Neural progenitor cell (in vitro differentiated cells): Measurements from ENCODE around the gene LIG4. TPM values are rescaled to one million over a fixed set of nuclear protein-coding genes. Genes with fewer than 3 reads are reported as not detected.

Source experiments
- DNase-seq: peaks from one replicate; pipeline ENCODE4 v3.0.0-alpha.2; 2016; ENCODE audit warnings: low spot score
- H2AFZ ChIP-seq: fragments of 200-600 bp; sonication (generic); replicated peaks from 2 replicates; pipeline ENCODE4 v1.6.1; 2016; ENCODE audit warnings: antibody characterized with exemption
- H3F3A ChIP-seq: fragments of 200-600 bp; sonication (generic); 2 replicates; pipeline ENCODE4 v1.6.1; 2016; ENCODE audit warnings: antibody characterized with exemption, low read depth
- H3K27ac ChIP-seq: fragments of 200-600 bp; sonication (generic); 2 replicates; pipeline ENCODE4 v1.5.1; 2016; ENCODE audit warnings: mild to moderate bottlenecking
- H3K27me3 ChIP-seq: fragments of 200-600 bp; sonication (generic); 2 replicates; pipeline ENCODE4 v1.6.1; 2016; ENCODE audit warnings: mild to moderate bottlenecking, moderate library complexity
- H3K36me3 ChIP-seq: fragments of 200-600 bp; sonication (generic); 2 replicates; pipeline ENCODE4 v1.5.1; 2016
- H3K4me1 ChIP-seq: fragments of 200-600 bp; sonication (generic); 2 replicates; pipeline ENCODE4 v1.6.1; 2016; ENCODE audit warnings: mixed run types
- H3K4me2 ChIP-seq: fragments of 200-600 bp; sonication (generic); 2 replicates; pipeline ENCODE4 v1.6.1; 2016
- H3K4me3 ChIP-seq: fragments of 200-600 bp; sonication (generic); 2 replicates; pipeline ENCODE4 v1.5.1; 2016
- H3K79me2 ChIP-seq: fragments of 200-600 bp; sonication (generic); 2 replicates; pipeline ENCODE4 v1.6.1; 2016; ENCODE audit warnings: low read depth
- H3K9ac ChIP-seq: fragments of 200-600 bp; sonication (generic); 2 replicates; pipeline ENCODE4 v1.6.1; 2016
- H3K9me3 ChIP-seq: fragments of 200-600 bp; sonication (generic); 2 replicates; pipeline ENCODE4 v1.5.1; 2016; ENCODE audit warnings: low read depth
- H4K20me1 ChIP-seq: fragments of 200-600 bp; sonication (generic); 2 replicates; pipeline ENCODE4 v1.6.1; 2016; ENCODE audit warnings: low read depth
- H3K27ac Mint-ChIP-seq: 3 replicates; pipeline ENCODE4 v1.8.0; 2021; ENCODE audit warnings: mixed read lengths
- H3K27me3 Mint-ChIP-seq: 2 replicates; pipeline ENCODE4 v1.8.0; 2022; ENCODE audit warnings: low read depth, mild to moderate bottlenecking, inconsistent platforms, moderate library complexity, mixed read lengths; ENCODE audit not compliant: insufficient read depth
- H3K36me3 Mint-ChIP-seq: 3 replicates; pipeline ENCODE4 v1.8.0; 2021; ENCODE audit warnings: mixed read lengths
- H3K4me1 Mint-ChIP-seq: 3 replicates; pipeline ENCODE4 v1.8.0; 2021; ENCODE audit warnings: mixed read lengths
- H3K4me3 Mint-ChIP-seq: 3 replicates; pipeline ENCODE4 v1.8.0; 2021; ENCODE audit warnings: mild to moderate bottlenecking, moderate library complexity, mixed read lengths
- H3K9me3 Mint-ChIP-seq: 3 replicates; pipeline ENCODE4 v1.8.0; 2020; ENCODE audit warnings: mixed read lengths
- CTCF ChIP-seq: fragments of 200-600 bp; sonication (generic); IDR thresholded peaks from 2 replicates; pipeline ENCODE4 v1.5.1; 2017; ENCODE audit warnings: antibody characterized with exemption, mild to moderate bottlenecking
- EZH2 ChIP-seq: fragments of 200-600 bp; sonication (generic); IDR thresholded peaks from 2 replicates; pipeline ENCODE4 v1.6.1; 2017; ENCODE audit warnings: antibody characterized with exemption, mild to moderate bottlenecking, moderate library complexity
- EZH2phosphoT487 ChIP-seq: fragments of 200-600 bp; sonication (generic); IDR thresholded peaks from 2 replicates; pipeline ENCODE4 v1.6.1; 2017; ENCODE audit warnings: antibody characterized with exemption
- total RNA-seq: library from RNA; depleted of rRNA; stranded (reverse); fragments of >200 nt; gene quantifications from 2 replicates; pipeline ENCODE4 v1.2.3, GENCODE V29; 2015; ENCODE audit warnings: low replicate concordance

The LIG4 gene
- total RNA-seq, 1 donor from 2014 or later: 16.3 TPM

DNA sequence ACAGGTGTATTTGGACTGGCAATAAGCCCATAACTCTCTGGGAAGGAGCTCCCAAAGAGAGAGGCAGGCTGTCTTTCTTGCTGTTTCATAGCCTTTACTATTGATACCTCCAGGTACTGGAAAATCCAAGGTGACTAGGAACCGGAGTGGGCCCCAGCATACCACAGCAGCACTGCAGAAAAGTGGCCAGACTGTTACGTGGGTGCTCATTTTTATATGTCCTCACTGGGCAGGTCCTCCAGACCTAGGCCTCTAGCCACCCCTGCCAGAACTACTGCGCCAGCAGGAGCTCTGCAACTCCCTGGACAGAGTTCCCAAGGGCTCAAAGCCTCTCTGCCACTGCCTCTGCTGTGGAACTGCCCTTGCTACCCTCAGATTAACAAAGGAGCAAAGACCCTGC lies 46.4 kb downstream of the LIG4 start:
- DNase-seq: no peak
- Histone ChIP-seq H3K79me2 (no peaks in the 10 kb centered on the region), H3K4me3 (no peak overlapping the region), H3K4me2 (no peak overlapping the region), H3K36me3 (no peaks in the 10 kb centered on the region), H3K27me3 (no peaks in the 10 kb centered on the region), H3K9ac (no peak overlapping the region), H2AFZ (no peak overlapping the region), H4K20me1 (no peaks in the 10 kb centered on the region), H3K9me3 (no peaks in the 10 kb centered on the region), H3F3A (no peaks in the 10 kb centered on the region), H3K4me1 (no peaks in the 10 kb centered on the region), H3K27ac (no peak overlapping the region)
- no peak for TF ChIP-seq CTCF
- TF ChIP-seq EZH2: no peak
- no peak for TF ChIP-seq EZH2phosphoT487
- Mint-ChIP-seq H3K4me1 (peaks cover 3% of the 10 kb centered on the region), H3K27ac (no peak overlapping the region), H3K36me3 (no peaks in the 10 kb centered on the region), H3K4me3 (no peak overlapping the region), H3K27me3 (peaks cover under 1% of the 10 kb centered on the region), H3K9me3 (peaks cover 23% of the 10 kb centered on the region)

DNA sequence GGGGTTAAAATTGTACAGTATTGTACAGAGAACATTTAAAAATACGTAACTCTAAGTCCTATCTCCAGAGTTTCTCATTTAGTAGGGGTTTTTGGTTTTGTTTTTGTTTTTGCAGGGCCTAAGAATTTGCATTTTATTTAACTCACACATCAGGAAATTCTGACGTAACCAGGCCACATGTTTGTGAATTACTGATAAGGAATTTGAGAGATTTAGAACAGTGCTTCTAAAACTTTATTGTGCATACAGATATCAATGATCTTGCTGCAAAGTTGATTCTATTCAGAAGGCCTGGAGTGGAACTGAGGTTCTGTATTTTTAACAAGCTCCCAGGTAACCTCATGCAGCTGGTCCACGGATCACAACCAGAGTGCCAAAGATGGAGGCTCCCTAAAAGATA lies 49.3 kb downstream of the LIG4 start:
- Histone ChIP-seq H3K79me2 (no peaks in the 10 kb centered on the region), H2AFZ (no peak overlapping the region), H4K20me1 (no peaks in the 10 kb centered on the region), H3K9ac (no peak overlapping the region), H3K4me2 (no peak overlapping the region), H3F3A (no peaks in the 10 kb centered on the region), H3K9me3 (no peaks in the 10 kb centered on the region), H3K27ac (no peak overlapping the region), H3K4me3 (no peak overlapping the region), H3K27me3 (no peaks in the 10 kb centered on the region), H3K4me1 (no peaks in the 10 kb centered on the region), H3K36me3 (no peaks in the 10 kb centered on the region)
- no peak for DNase-seq
- Mint-ChIP-seq H3K9me3 (no peaks in the 10 kb centered on the region), H3K27me3 (no peaks in the 10 kb centered on the region), H3K27ac (no peak overlapping the region), H3K4me3 (no peak overlapping the region), H3K4me1 (peaks cover 3% of the 10 kb centered on the region), H3K36me3 (no peaks in the 10 kb centered on the region)
- TF ChIP-seq CTCF (no peak), EZH2 (no peak), EZH2phosphoT487 (no peak)

- TF ChIP-seq EZH2 (no peak), EZH2phosphoT487 (no peak), CTCF (no peak)
- Histone ChIP-seq H3K79me2 (no peaks in the 10 kb centered on the region), H3K9ac (no peak overlapping the region), H4K20me1 (no peaks in the 10 kb centered on the region), H3K4me3 (no peak overlapping the region), H3K4me2 (no peak overlapping the region), H3K4me1 (no peaks in the 10 kb centered on the region), H3K27me3 (no peaks in the 10 kb centered on the region), H3K36me3 (no peaks in the 10 kb centered on the region), H2AFZ (peak overlapping the region; percentile 3), H3K27ac (no peak overlapping the region), H3K9me3 (no peaks in the 10 kb centered on the region), H3F3A (no peaks in the 10 kb centered on the region)
- Mint-ChIP-seq H3K4me1 (no peaks in the 10 kb centered on the region), H3K9me3 (no peaks in the 10 kb centered on the region), H3K4me3 (no peak overlapping the region), H3K27me3 (no peaks in the 10 kb centered on the region), H3K27ac (no peak overlapping the region), H3K36me3 (no peaks in the 10 kb centered on the region)
- no peak for DNase-seq
These were observed 56.6 kb downstream of the LIG4 start for GRCh38 chr13:108158746-108159145.

Other genes with a start within 250 kb of the LIG4 start
- 10.7 and 17.6 TPM in 2 replicates for gene ABHD13, start 2.9 kb upstream of the LIG4 start, total RNA-seq
- gene TNFSF13B, start 54.2 kb upstream of the LIG4 start, total RNA-seq: 0.25 and 0.45 TPM in 2 replicates